HepG2 (cell line): ENCODE measurements around the gene ABCD4. TPM values are rescaled to one million over a fixed set of nuclear protein-coding genes. Genes with fewer than 3 reads are reported as not detected.

ENCODE experiments used
- ARID4A ChIP-seq: sonication (generic); formaldehyde crosslinking; IDR thresholded peaks from 2 replicates; pipeline ENCODE4 v1.5.0; 2020; ENCODE audit warnings: mild to moderate bottlenecking, missing genetic modification reagents, borderline replicate concordance
- ATF1 ChIP-seq: IDR thresholded peaks from 2 replicates; pipeline ENCODE4 v1.6.1; 2016; ENCODE audit warnings: mild to moderate bottlenecking, control low read depth
- CBX5 ChIP-seq: sonication (generic); formaldehyde crosslinking; IDR thresholded peaks from 2 replicates; pipeline ENCODE4 v1.4.0; 2020; ENCODE audit warnings: missing genetic modification reagents, borderline replicate concordance
- DNMT1 ChIP-seq: sonication (generic); formaldehyde crosslinking; IDR thresholded peaks from 2 replicates; pipeline ENCODE4 v1.5.1; 2020; ENCODE audit warnings: mild to moderate bottlenecking, missing genetic modification reagents
- EED ChIP-seq: sonication (generic); formaldehyde crosslinking; IDR thresholded peaks from 2 replicates; pipeline ENCODE4 v1.5.0; 2020; ENCODE audit warnings: mild to moderate bottlenecking, missing genetic modification reagents
- FOXK1 ChIP-seq: sonication (generic); formaldehyde crosslinking; IDR thresholded peaks from 2 replicates; pipeline ENCODE4 v1.4.0; 2020; ENCODE audit warnings: low read depth, missing genetic modification reagents, borderline replicate concordance
- GATAD1 ChIP-seq: IDR thresholded peaks from 2 replicates; pipeline ENCODE4 v1.6.1; 2016; ENCODE audit warnings: missing genetic modification reagents, missing compliant biosample characterization
- HNF1B ChIP-seq: sonication (generic); formaldehyde crosslinking; IDR thresholded peaks from 2 replicates; pipeline ENCODE4 v1.5.1; 2020; ENCODE audit warnings: mild to moderate bottlenecking, moderate library complexity, missing genetic modification reagents
- HNRNPK ChIP-seq: fragments of 200-400 bp; formaldehyde crosslinking; IDR thresholded peaks from 2 replicates; pipeline ENCODE4 v1.6.1; 2018; ENCODE audit warnings: low read length, low read depth, moderate library complexity, mild to moderate bottlenecking; ENCODE audit not compliant: poor library complexity, severe bottlenecking
- KDM3A ChIP-seq: IDR thresholded peaks from 2 replicates; pipeline ENCODE4 v1.6.1; 2018; ENCODE audit warnings: low read depth, missing compliant biosample characterization
- PHF21A ChIP-seq: sonication (generic); formaldehyde crosslinking; IDR thresholded peaks from 2 replicates; pipeline ENCODE4 v1.5.0; 2020; ENCODE audit warnings: mild to moderate bottlenecking, missing genetic modification reagents
- PRMT3 ChIP-seq: sonication (generic); formaldehyde crosslinking; IDR thresholded peaks from 2 replicates; pipeline ENCODE4 v1.8.1; 2022; ENCODE audit warnings: low read depth, mild to moderate bottlenecking, moderate library complexity, missing genetic modification reagents, borderline replicate concordance
- RNF2 ChIP-seq: fragments of 450-650 bp; conservative IDR thresholded peaks from 2 replicates; pipeline ENCODE4 v1.6.1; 2016; ENCODE audit warnings: low read depth
- STAT5B ChIP-seq: sonication (generic); formaldehyde crosslinking; IDR thresholded peaks from 2 replicates; pipeline ENCODE4 v1.4.0; 2020; ENCODE audit warnings: missing genetic modification reagents
- ZBTB42 ChIP-seq: sonication (generic); formaldehyde crosslinking; IDR thresholded peaks from 2 replicates; pipeline ENCODE4 v1.5.0; 2020; ENCODE audit warnings: mild to moderate bottlenecking, missing genetic modification reagents
- ZBTB7A ChIP-seq: sonication (generic); formaldehyde crosslinking; IDR thresholded peaks from 2 replicates; pipeline ENCODE4 v1.8.0; 2022; ENCODE audit warnings: mild to moderate bottlenecking, missing genetic modification reagents
- ZNF235 ChIP-seq: sonication (generic); formaldehyde crosslinking; IDR thresholded peaks from 2 replicates; pipeline ENCODE4 v1.8.1; 2023; ENCODE audit warnings: mild to moderate bottlenecking, missing genetic modification reagents, borderline replicate concordance
- ZNF766 ChIP-seq: sonication (generic); formaldehyde crosslinking; IDR thresholded peaks from 2 replicates; pipeline ENCODE4 v1.5.0; 2020; ENCODE audit warnings: missing genetic modification reagents, borderline replicate concordance
- ZNF772 ChIP-seq: sonication (generic); formaldehyde crosslinking; IDR thresholded peaks from 2 replicates; pipeline ENCODE4 v1.5.0; 2020; ENCODE audit warnings: mild to moderate bottlenecking, missing genetic modification reagents
- ZNF782 ChIP-seq: sonication (generic); formaldehyde crosslinking; IDR thresholded peaks from 2 replicates; pipeline ENCODE4 v1.4.0; 2020; ENCODE audit warnings: missing genetic modification reagents, mild to moderate bottlenecking, borderline replicate concordance
- polyA plus RNA-seq, 8 experiments: library from polyadenylated mRNA; depleted of rRNA in 3 of 8; stranded (reverse) in 7 of 8; unstranded in 1 of 8; fragments of >200 nt; fragmentation: Illumina TruSeq in 4 of 8; extraction: Trizol in 4 of 8; gene quantifications; 2 replicates each; pipeline versions ENCODE4 v1.2.1 to v1.2.3, GENCODE V29; 2011 to 2016; ENCODE audit warnings: low read depth in 4 of 8, missing spikeins in 1 of 8, mixed read lengths in 1 of 8; ENCODE audit not compliant: insufficient read depth in 1 of 8
- total RNA-seq, 5 experiments: library from RNA; depleted of rRNA; stranded (reverse); fragments of >200 nt; fragmentation: Illumina TruSeq; extraction: Trizol; gene quantifications; 2 replicates each; pipeline ENCODE4 v1.2.3, GENCODE V29; 2016; ENCODE audit warnings: low read depth in 1 of 5
- TF ChIP-seq, protein P1 (sequence below): sonication (generic); formaldehyde crosslinking; IDR thresholded peaks from 2 replicates; pipeline ENCODE4 v1.5.0; 2020; ENCODE audit warnings: mild to moderate bottlenecking, missing genetic modification reagents

Gene ABCD4
- total and polyA plus RNA-seq, 2 of the 13 experiments (the other 11 are each of a cell fraction or from before 2014, with no cell fraction given): 47.5 to 50.5 TPM

DNA sequence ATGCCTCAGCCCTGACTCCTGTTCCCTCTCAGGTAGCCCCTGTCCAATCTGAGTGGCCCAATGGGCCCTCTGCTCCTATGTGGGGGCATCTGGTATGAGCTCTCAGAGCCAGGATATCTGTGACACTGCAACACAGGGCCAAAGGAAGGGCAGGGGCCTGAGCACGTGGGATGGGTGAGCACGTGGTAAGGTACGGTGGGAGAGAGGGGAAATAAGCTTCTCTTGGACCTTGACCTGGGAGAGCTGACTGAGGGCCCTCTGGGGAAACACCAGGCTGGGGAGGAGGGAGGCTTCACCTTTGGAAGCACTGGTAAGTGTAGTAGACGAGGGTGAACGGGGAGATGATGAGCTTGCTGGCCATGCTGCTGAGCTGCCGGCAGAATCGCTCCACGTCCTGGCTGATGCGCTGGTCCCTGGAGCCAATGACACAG, 6.7 kb downstream of the ABCD4 start (continued):
- peak; percentile 81; the same call in 1 of the 2 replicates for TF ChIP-seq ARID4A
- no peak for TF ChIP-seq ZBTB42 (CRISPR knock-in tag)
- TF ChIP-seq CBX5 (CRISPR knock-in tag): peak; percentile 79; the same call in 1 of the 2 replicates
- no peak for TF ChIP-seq DNMT1 (CRISPR knock-in tag)
- TF ChIP-seq GATAD1 (CRISPR knock-in tag): peak; percentile 79
- peak; percentile 53; the same call in 1 of the 2 replicates for TF ChIP-seq ZNF772 (CRISPR knock-in tag)
- peak; percentile 54; the same call in 1 of the 2 replicates for TF ChIP-seq FOXK1 (CRISPR knock-in tag)
- peak; percentile 83 for TF ChIP-seq RNF2
- TF ChIP-seq ZNF766 (CRISPR knock-in tag): 0 out of 2 replicates have a peak, but pooled peaks have one; percentile 27
- TF ChIP-seq ZNF235 (CRISPR knock-in tag): peak; percentile 59; the same call in 1 of the 2 replicates
- TF ChIP-seq ATF1 (CRISPR knock-in tag): no peak
- TF ChIP-seq, protein P1, sequence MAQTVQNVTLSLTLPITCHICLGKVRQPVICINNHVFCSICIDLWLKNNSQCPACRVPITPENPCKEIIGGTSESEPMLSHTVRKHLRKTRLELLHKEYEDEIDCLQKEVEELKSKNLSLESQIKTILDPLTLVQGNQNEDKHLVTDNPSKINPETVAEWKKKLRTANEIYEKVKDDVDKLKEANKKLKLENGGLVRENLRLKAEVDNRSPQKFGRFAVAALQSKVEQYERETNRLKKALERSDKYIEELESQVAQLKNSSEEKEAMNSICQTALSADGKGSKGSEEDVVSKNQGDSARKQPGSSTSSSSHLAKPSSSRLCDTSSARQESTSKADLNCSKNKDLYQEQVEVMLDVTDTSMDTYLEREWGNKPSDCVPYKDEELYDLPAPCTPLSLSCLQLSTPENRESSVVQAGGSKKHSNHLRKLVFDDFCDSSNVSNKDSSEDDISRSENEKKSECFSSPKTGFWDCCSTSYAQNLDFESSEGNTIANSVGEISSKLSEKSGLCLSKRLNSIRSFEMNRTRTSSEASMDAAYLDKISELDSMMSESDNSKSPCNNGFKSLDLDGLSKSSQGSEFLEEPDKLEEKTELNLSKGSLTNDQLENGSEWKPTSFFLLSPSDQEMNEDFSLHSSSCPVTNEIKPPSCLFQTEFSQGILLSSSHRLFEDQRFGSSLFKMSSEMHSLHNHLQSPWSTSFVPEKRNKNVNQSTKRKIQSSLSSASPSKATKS (CRISPR knock-in tag): no peak
- TF ChIP-seq KDM3A (CRISPR knock-in tag): 0 out of 2 replicates have a peak, but pooled peaks have one; percentile 65
- peak; percentile 77; the same call in 1 of the 2 replicates for TF ChIP-seq ZBTB7A (CRISPR knock-in tag)
- no peak for TF ChIP-seq PRMT3 (CRISPR knock-in tag)
- TF ChIP-seq HNF1B (CRISPR knock-in tag): peak; percentile 75
- TF ChIP-seq PHF21A (CRISPR knock-in tag): no peak
- no peak for TF ChIP-seq STAT5B (CRISPR knock-in tag)
- TF ChIP-seq ZNF782: no peak
- no peak for TF ChIP-seq HNRNPK
- TF ChIP-seq EED (CRISPR knock-in tag): 0 out of 2 replicates have a peak, but pooled peaks have one; percentile 68
